ENCODE results near the gene CAMTA1. TPM values are rescaled to one million over a fixed set of nuclear protein-coding genes. Genes with fewer than 3 reads are reported as not detected.

Gene CAMTA1
- polyA plus RNA-seq, 1 donor from 2014 or later = 162 TPM

DNA sequence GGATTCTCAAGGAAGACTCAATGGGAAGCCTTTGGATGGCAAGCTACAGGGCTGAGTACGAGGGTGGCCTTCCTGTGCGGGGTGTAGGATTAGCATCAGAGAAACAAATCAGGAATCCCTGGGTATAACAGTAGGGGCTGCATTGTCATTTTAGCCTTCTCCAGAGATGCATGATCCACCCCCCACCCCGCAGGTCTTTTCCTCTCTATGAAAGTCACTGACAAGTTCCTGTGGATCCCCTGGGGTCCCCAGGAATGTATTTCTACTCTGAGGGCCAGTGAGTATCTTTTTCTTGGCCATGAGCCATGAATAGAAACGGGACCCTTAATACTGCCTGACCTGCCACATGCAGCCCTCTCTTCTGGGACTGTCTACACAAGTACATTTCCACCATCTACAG is 512.9 kb downstream of the CAMTA1 start:
- H3K9ac ChIP-seq (ENCODE audit: low read length) = no peak overlapping the region

DNA sequence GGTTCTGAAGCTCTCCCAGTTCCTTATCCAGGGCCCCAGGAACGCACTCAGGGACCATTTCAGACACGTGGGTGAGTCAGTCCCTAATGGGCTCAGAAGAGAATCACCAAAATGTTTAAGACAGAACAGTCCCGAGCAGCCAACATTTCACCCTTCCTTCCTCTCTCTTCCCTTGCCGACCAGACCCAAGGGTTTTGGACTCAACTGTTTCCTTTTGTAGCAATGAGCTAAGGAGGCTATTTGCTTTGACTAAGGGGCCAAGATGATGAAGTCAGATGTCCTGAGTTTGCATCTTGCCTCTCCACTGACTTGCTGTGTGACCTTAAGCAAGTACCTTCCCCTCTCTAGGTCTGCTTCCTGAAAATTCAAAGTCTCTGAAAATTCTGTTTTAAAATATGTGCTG is 513.5 kb downstream of the CAMTA1 start:
- H3K79me2 ChIP-seq (replicated peaks; ENCODE audit: insufficient read depth, low read length) = no peaks in the 10 kb centered on the region
- H3K9me3 ChIP-seq (ENCODE audit: low read length) = no peaks in the 10 kb centered on the region
- no peak overlapping the region for H3K4me3 ChIP-seq (ENCODE audit: low read length)
- no peaks in the 10 kb centered on the region for H3K36me3 ChIP-seq (ENCODE audit: insufficient read depth, low read length)
- H3F3A ChIP-seq (ENCODE audit: insufficient read depth, low read length, poor library complexity, severe bottlenecking) = no peaks in the 10 kb centered on the region
- H4K20me1 ChIP-seq (ENCODE audit: insufficient read depth) = no peaks in the 10 kb centered on the region
- no peak for TF ChIP-seq TAF1 (IDR thresholded peaks at IDR 0.05; ENCODE audit: low read depth)
- TF ChIP-seq MXI1 (conservative IDR thresholded peaks at IDR 0.05; ENCODE audit: poor library complexity, severe bottlenecking) = no peak
- no peak for TF ChIP-seq EP300 (conservative IDR thresholded peaks at IDR 0.05; ENCODE audit: poor library complexity, severe bottlenecking)
- TF ChIP-seq POLR2AphosphoS5 (IDR thresholded peaks at IDR 0.05) = no peak
- no peak for TF ChIP-seq RAD21 (conservative IDR thresholded peaks at IDR 0.05)
- no peak for TF ChIP-seq EZH2 (IDR thresholded peaks at IDR 0.05; ENCODE audit: borderline replicate concordance, insufficient read depth, low read length, poor library complexity, severe bottlenecking)
- TF ChIP-seq, protein P1, sequence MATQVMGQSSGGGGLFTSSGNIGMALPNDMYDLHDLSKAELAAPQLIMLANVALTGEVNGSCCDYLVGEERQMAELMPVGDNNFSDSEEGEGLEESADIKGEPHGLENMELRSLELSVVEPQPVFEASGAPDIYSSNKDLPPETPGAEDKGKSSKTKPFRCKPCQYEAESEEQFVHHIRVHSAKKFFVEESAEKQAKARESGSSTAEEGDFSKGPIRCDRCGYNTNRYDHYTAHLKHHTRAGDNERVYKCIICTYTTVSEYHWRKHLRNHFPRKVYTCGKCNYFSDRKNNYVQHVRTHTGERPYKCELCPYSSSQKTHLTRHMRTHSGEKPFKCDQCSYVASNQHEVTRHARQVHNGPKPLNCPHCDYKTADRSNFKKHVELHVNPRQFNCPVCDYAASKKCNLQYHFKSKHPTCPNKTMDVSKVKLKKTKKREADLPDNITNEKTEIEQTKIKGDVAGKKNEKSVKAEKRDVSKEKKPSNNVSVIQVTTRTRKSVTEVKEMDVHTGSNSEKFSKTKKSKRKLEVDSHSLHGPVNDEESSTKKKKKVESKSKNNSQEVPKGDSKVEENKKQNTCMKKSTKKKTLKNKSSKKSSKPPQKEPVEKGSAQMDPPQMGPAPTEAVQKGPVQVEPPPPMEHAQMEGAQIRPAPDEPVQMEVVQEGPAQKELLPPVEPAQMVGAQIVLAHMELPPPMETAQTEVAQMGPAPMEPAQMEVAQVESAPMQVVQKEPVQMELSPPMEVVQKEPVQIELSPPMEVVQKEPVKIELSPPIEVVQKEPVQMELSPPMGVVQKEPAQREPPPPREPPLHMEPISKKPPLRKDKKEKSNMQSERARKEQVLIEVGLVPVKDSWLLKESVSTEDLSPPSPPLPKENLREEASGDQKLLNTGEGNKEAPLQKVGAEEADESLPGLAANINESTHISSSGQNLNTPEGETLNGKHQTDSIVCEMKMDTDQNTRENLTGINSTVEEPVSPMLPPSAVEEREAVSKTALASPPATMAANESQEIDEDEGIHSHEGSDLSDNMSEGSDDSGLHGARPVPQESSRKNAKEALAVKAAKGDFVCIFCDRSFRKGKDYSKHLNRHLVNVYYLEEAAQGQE (IDR thresholded peaks at IDR 0.05; ENCODE audit: borderline replicate concordance) = no peak
- TF ChIP-seq SMC3 (conservative IDR thresholded peaks at IDR 0.05; ENCODE audit: poor library complexity) = no peak
- TF ChIP-seq, protein P2, sequence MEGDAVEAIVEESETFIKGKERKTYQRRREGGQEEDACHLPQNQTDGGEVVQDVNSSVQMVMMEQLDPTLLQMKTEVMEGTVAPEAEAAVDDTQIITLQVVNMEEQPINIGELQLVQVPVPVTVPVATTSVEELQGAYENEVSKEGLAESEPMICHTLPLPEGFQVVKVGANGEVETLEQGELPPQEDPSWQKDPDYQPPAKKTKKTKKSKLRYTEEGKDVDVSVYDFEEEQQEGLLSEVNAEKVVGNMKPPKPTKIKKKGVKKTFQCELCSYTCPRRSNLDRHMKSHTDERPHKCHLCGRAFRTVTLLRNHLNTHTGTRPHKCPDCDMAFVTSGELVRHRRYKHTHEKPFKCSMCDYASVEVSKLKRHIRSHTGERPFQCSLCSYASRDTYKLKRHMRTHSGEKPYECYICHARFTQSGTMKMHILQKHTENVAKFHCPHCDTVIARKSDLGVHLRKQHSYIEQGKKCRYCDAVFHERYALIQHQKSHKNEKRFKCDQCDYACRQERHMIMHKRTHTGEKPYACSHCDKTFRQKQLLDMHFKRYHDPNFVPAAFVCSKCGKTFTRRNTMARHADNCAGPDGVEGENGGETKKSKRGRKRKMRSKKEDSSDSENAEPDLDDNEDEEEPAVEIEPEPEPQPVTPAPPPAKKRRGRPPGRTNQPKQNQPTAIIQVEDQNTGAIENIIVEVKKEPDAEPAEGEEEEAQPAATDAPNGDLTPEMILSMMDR (IDR thresholded peaks at IDR 0.05; ENCODE audit: poor library complexity, severe bottlenecking) = no peak
- no peak overlapping the region for H3K27ac ChIP-seq (ENCODE audit: low read length)
- no peak overlapping the region for H3K4me2 ChIP-seq (ENCODE audit: low read length)
- H2AFZ ChIP-seq (ENCODE audit: low read depth, low read length) = no peak overlapping the region
- no peak overlapping the region for H3K9ac ChIP-seq (ENCODE audit: low read length)
- no peaks in the 10 kb centered on the region for H3K27me3 ChIP-seq (ENCODE audit: insufficient read depth, low read depth, low read length)
- H3K9me2 ChIP-seq (ENCODE audit: insufficient read depth, low read length) = no peaks in the 10 kb centered on the region

More for the DNA sequence above, 512.9 kb downstream of the CAMTA1 start:
- Histone ChIP-seq H3K79me2 (replicated peaks; ENCODE audit: insufficient read depth, low read length) (no peaks in the 10 kb centered on the region), H3K4me2 (ENCODE audit: low read length) (no peak overlapping the region), H3F3A (ENCODE audit: insufficient read depth, low read length, poor library complexity, severe bottlenecking) (no peaks in the 10 kb centered on the region), H2AFZ (ENCODE audit: low read depth, low read length) (no peak overlapping the region), H3K27ac (ENCODE audit: low read length) (no peak overlapping the region), H4K20me1 (ENCODE audit: insufficient read depth) (no peaks in the 10 kb centered on the region), H3K9me2 (ENCODE audit: insufficient read depth, low read length) (no peaks in the 10 kb centered on the region), H3K4me3 (ENCODE audit: low read length) (no peak overlapping the region), H3K36me3 (ENCODE audit: insufficient read depth, low read length) (no peaks in the 10 kb centered on the region), H3K27me3 (ENCODE audit: insufficient read depth, low read depth, low read length) (no peaks in the 10 kb centered on the region), H3K9me3 (ENCODE audit: low read length) (no peaks in the 10 kb centered on the region)
- TF ChIP-seq MXI1 (conservative IDR thresholded peaks at IDR 0.05; ENCODE audit: poor library complexity, severe bottlenecking) (no peak), EZH2 (IDR thresholded peaks at IDR 0.05; ENCODE audit: borderline replicate concordance, insufficient read depth, low read length, poor library complexity, severe bottlenecking) (no peak), POLR2AphosphoS5 (IDR thresholded peaks at IDR 0.05) (no peak), RAD21 (conservative IDR thresholded peaks at IDR 0.05) (no peak), EP300 (conservative IDR thresholded peaks at IDR 0.05; ENCODE audit: poor library complexity, severe bottlenecking) (no peak), TAF1 (IDR thresholded peaks at IDR 0.05; ENCODE audit: low read depth) (no peak), SMC3 (conservative IDR thresholded peaks at IDR 0.05; ENCODE audit: poor library complexity) (no peak)
- TF ChIP-seq, protein P2 (IDR thresholded peaks at IDR 0.05; ENCODE audit: poor library complexity, severe bottlenecking) = no peak
- TF ChIP-seq, protein P1 (IDR thresholded peaks at IDR 0.05; ENCODE audit: borderline replicate concordance) = no peak

Measured in neural cell (in vitro differentiated cells).